ENCODE measurements around the gene FYTTD1. TPM values are rescaled to one million over a fixed set of nuclear protein-coding genes. Genes with fewer than 3 reads are reported as not detected.

Gene FYTTD1
- total RNA-seq, 1 experiment from 2014 or later = 70.7 TPM

DNA sequence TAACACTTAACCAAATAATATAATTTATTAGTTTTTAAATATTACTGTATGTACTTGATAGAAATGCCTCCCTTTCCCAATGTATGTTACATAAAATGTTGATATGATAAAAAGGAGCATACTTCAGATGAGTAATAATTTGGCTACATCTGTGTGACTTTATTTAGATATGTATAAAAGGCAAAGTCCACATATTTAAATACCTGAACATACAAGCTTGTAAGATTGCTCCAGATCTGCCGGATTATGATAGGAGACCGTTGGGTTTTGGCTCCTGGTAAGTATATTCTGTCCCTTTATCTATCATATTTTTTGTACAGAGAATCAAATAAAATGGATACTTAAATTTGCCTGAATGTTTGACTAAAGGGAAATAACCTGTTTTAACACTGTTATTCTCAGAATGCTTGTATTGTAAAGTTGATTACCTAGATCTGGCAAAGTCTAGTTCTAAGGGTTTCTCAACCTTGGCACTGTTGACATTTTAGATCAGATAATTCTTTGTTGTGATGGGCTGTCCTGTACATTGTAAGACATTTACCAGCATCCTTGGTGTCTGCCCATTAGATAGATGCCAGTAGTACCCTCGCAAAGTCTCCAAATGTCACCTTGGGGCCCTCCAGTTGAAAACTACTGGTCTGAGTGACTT is 79.8 kb downstream of the FYTTD1 start:
- BruUV-seq (replicated peaks) = no TSS peak
- H4K20me1 ChIP-seq (ENCODE audit: insufficient read depth) = no peaks in the 10 kb centered on the region
- H3K79me2 ChIP-seq (ENCODE audit: insufficient read depth, low read length) = no peaks in the 10 kb centered on the region
- intact Hi-C loops (cut with micrococcal nuclease) = no loop called here
- no peak for TF ChIP-seq EGR1 (IDR thresholded peaks at IDR 0.05; ENCODE audit: low read depth)
- no peak for TF ChIP-seq RAD21 (IDR thresholded peaks at IDR 0.05; ENCODE audit: low read depth)
- TF ChIP-seq, protein P1, sequence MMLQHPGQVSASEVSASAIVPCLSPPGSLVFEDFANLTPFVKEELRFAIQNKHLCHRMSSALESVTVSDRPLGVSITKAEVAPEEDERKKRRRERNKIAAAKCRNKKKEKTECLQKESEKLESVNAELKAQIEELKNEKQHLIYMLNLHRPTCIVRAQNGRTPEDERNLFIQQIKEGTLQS (IDR thresholded peaks at IDR 0.05) = no peak
- no peak for TF ChIP-seq POLR2A (IDR thresholded peaks at IDR 0.05; ENCODE audit: borderline replicate concordance, extremely low read depth, insufficient read depth, insufficient read length)
- TF ChIP-seq ZNF274 (IDR thresholded peaks at IDR 0.05; ENCODE audit: low read depth, low read length) = no peak
- TF ChIP-seq, protein P2, sequence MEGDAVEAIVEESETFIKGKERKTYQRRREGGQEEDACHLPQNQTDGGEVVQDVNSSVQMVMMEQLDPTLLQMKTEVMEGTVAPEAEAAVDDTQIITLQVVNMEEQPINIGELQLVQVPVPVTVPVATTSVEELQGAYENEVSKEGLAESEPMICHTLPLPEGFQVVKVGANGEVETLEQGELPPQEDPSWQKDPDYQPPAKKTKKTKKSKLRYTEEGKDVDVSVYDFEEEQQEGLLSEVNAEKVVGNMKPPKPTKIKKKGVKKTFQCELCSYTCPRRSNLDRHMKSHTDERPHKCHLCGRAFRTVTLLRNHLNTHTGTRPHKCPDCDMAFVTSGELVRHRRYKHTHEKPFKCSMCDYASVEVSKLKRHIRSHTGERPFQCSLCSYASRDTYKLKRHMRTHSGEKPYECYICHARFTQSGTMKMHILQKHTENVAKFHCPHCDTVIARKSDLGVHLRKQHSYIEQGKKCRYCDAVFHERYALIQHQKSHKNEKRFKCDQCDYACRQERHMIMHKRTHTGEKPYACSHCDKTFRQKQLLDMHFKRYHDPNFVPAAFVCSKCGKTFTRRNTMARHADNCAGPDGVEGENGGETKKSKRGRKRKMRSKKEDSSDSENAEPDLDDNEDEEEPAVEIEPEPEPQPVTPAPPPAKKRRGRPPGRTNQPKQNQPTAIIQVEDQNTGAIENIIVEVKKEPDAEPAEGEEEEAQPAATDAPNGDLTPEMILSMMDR (IDR thresholded peaks at IDR 0.05 in 2 of 3, conservative IDR thresholded peaks at IDR 0.05 in 1 of 3; ENCODE audit: borderline replicate concordance in 1 of 3, insufficient read depth in 1 of 3, low read depth in 2 of 3, low read length in 2 of 3) = no peak
- no peak for TF ChIP-seq SP1 (IDR thresholded peaks at IDR 0.05; ENCODE audit: low read depth)
- TF ChIP-seq POLR2AphosphoS5 (IDR thresholded peaks at IDR 0.05; ENCODE audit: low read depth, low read length) = no peak
- TF ChIP-seq, protein P3, sequence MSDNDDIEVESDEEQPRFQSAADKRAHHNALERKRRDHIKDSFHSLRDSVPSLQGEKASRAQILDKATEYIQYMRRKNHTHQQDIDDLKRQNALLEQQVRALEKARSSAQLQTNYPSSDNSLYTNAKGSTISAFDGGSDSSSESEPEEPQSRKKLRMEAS (IDR thresholded peaks at IDR 0.05) = no peak
- TF ChIP-seq ZFX (IDR thresholded peaks at IDR 0.05) = no peak
- no peak for TF ChIP-seq CEBPB (IDR thresholded peaks at IDR 0.05; ENCODE audit: low read depth)
- no peak for TF ChIP-seq SRF (IDR thresholded peaks at IDR 0.05; ENCODE audit: low read depth)
- no peak for TF ChIP-seq EZH2phosphoT487 (IDR thresholded peaks at IDR 0.05; ENCODE audit: borderline replicate concordance)
- no peak for TF ChIP-seq FOSL1 (IDR thresholded peaks at IDR 0.05; ENCODE audit: low read depth)
- TF ChIP-seq, protein P4, sequence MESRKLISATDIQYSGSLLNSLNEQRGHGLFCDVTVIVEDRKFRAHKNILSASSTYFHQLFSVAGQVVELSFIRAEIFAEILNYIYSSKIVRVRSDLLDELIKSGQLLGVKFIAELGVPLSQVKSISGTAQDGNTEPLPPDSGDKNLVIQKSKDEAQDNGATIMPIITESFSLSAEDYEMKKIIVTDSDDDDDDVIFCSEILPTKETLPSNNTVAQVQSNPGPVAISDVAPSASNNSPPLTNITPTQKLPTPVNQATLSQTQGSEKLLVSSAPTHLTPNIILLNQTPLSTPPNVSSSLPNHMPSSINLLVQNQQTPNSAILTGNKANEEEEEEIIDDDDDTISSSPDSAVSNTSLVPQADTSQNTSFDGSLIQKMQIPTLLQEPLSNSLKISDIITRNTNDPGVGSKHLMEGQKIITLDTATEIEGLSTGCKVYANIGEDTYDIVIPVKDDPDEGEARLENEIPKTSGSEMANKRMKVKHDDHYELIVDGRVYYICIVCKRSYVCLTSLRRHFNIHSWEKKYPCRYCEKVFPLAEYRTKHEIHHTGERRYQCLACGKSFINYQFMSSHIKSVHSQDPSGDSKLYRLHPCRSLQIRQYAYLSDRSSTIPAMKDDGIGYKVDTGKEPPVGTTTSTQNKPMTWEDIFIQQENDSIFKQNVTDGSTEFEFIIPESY (IDR thresholded peaks at IDR 0.05; ENCODE audit: extremely low read depth, insufficient replicate concordance, low read length) = no peak
- H3K4me1 ChIP-seq (ENCODE audit: control insufficient read depth in 1 of 2, insufficient read depth in 2 of 2, low read length in 2 of 2) = peaks cover 2 to 6% of the 10 kb centered on the region in 2 experiments; a peak in 3 of 4 replicates
- ChIA-PET RAD21 (ENCODE audit: low non-redundant PET in 1 of 2, low total read pairs in 2 of 2, uncharacterized antibody in 2 of 2, unreplicated experiment in 2 of 2) (no interaction called here), CTCF (no interaction called here), POLR2A (no interaction called here)
- H3K9ac ChIP-seq (ENCODE audit: low read length) = no peak overlapping the region
- ATAC-seq (no peak), DNase-seq (ENCODE audit: low read depth, low spot score) (no peak)
- peaks cover 13% of the 10 kb centered on the region in 2 experiments; a peak in 3 of 4 replicates for H3K36me3 ChIP-seq (ENCODE audit: control insufficient read depth in 1 of 2, insufficient read depth in 2 of 2, low read length in 2 of 2)
- H3K4me3 ChIP-seq (replicated peaks in 1 of 2; ENCODE audit: low read depth in 1 of 2, low read length in 2 of 2) = no peak overlapping the region
- H3K9me3 ChIP-seq (ENCODE audit: control insufficient read depth in 1 of 2, insufficient read depth in 1 of 2, low read depth in 1 of 2, low read length in 2 of 2) = no peaks in the 10 kb centered on the region
- H3K4me2 ChIP-seq (ENCODE audit: low read length) = no peak overlapping the region
- H3K9me2 ChIP-seq (ENCODE audit: insufficient read depth) = no peaks in the 10 kb centered on the region
- no peak overlapping the region for H3K27ac ChIP-seq (ENCODE audit: low read depth, low read length)
- H2AFZ ChIP-seq (ENCODE audit: low read depth, low read length, poor library complexity, severe bottlenecking) = no peak overlapping the region
- H3K27me3 ChIP-seq (ENCODE audit: insufficient read depth, low read length) = no peaks in the 10 kb centered on the region

Data from HCT116 (cell line).